ENCODE measurements around the gene JMJD6.
"Not testable (repeated sequence)": the region's sequence is repeated elsewhere in the genome, so short reads cannot be mapped to it uniquely, and the experiment has no call there.

JMJD6 gene

GRCh38 chr17:76700617-76701470 lies 25.6 kb downstream of the JMJD6 start:
- no peak for DNase-seq (ENCODE audit: extremely low read depth in 1 of 2, low read depth in 1 of 2)

GRCh38 chr17:76700270-76700616 lies 26.2 kb downstream of the JMJD6 start:
- no peak for DNase-seq (ENCODE audit: extremely low read depth in 1 of 2, low read depth in 1 of 2)

DNA sequence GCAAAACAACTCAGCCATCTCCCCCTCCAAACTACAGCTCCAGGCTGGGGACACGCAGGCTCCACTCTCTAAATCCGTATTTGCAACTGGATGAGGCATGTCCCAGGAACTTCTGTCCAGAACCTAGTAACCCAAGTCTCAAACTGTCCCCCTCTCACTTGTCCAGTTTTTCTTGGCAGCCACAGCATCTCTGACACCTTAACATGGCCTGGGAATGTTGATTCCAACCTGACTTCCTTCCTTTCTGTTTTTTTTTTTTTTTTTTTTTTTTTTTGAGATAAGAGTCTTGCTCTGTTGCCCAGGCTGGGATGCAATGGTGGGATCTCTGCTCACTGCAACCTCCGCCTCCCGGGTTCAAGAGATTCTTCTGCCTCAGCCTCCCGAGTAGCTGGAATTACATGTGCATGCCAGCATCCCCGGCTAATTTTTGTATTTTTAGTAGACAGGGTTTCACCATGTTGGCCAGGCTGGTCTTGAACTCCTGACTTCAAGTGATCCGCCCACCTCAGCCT lies 27.9 kb downstream of the JMJD6 start:
- not testable (repeated sequence) for DNase-seq (ENCODE audit: extremely low read depth in 1 of 2, low read depth in 1 of 2)

DNA sequence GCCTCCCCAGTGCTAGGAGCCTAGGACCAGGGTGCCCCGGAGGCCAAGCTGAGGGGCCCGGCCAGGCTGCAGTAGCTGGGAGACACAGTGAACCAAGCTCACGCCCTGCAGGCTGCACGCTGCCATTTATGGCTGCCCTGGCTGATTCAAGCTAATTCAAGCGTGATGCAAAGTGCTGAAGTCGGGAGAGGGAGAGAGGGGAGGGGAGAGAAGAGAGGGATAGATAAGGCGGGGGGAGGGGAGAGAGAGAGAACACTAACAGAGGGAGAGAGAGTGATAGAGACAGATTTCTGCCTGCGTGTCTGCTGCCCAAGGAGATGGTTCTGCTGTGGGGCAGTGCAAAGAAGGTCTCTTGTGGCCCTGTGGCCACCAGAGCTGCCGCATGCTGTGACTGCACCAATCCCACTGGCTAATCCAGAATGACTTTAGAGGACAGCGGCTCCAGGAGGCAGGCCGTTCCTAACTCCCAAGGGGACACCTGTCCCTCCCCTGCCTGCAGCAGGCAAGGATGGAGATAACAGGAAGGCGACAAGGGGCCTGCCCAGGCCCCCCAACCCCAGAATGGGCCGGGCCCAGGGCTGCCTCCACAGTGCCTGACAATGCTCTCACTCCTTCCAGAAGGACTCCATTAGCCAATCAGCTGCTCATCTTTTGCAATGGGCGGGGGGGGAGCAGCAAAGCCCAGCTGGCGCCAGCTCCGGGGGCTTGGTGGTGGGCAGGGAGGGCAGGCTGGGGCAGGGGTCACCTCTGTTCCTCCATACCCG lies 28.5 kb downstream of the JMJD6 start:
- DNase-seq (ENCODE audit: extremely low read depth in 1 of 2, low read depth in 1 of 2) = no peak

- no peak for DNase-seq (ENCODE audit: extremely low read depth in 1 of 2, low read depth in 1 of 2)
Observed at GRCh38 chr17:76696763-76697701, 29.4 kb downstream of the JMJD6 start.

- no peak for DNase-seq (ENCODE audit: extremely low read depth in 1 of 2, low read depth in 1 of 2)
Observed at GRCh38 chr17:76695059-76695831, 31.2 kb downstream of the JMJD6 start.

GRCh38 chr17:76691379-76692191 lies 34.8 kb downstream of the JMJD6 start:
- no peak for DNase-seq (ENCODE audit: extremely low read depth in 1 of 2, low read depth in 1 of 2)

DNA sequence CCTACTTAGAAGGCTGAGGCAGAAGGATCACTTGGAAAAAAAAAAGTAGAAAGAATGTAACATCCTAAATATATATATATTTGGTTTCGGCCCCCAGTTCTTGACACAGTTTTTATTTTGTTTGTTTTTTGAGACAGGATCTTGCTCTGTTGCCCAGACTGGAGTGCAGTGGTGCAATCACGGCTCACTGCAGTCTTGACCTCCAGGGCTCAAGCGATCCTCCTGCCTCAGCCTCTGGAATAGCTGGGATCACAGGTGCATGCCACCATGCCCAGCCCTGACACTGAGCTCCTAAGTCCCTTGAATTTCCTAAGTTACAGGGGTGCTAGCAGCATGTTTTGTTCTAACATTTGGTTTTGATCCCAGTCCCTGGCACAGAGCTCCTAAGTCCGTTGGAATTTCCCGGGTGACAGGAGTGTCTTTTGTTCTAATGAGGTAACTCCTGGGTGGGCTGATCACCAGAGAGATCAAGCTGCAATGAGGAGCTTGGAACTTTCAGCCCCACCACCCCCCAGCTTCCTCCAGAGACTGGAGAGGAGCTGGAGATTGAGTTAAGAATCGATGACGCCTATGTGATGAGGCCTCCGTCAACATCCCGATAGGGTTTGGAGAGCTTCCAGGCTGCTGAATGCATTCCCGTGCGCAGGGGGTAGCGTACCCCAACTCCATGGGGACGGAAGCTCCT lies 35.7 kb downstream of the JMJD6 start:
- no peak for DNase-seq (ENCODE audit: extremely low read depth in 1 of 2, low read depth in 1 of 2)

DNA sequence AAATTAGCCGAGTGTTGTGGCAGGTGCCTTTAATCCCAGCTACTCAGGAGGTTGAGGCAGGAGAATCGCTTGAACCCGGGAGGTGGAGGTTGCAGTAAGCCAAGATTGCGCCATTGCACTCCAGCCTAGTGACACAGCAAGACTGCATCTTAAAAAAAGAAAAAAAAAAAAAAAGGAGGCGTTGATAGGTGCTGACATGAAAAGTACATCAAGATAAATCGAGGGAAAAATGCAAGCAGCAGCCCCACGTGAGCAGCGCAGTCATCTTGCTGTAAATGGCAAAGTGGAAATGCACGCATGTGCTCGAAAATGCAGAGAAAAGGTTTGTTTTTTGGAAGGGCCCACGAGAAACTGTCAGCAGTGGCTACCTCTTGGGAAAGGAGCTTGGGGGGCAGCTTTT lies 36.5 kb downstream of the JMJD6 start:
- no peak for DNase-seq (ENCODE audit: extremely low read depth in 1 of 2, low read depth in 1 of 2)

DNA sequence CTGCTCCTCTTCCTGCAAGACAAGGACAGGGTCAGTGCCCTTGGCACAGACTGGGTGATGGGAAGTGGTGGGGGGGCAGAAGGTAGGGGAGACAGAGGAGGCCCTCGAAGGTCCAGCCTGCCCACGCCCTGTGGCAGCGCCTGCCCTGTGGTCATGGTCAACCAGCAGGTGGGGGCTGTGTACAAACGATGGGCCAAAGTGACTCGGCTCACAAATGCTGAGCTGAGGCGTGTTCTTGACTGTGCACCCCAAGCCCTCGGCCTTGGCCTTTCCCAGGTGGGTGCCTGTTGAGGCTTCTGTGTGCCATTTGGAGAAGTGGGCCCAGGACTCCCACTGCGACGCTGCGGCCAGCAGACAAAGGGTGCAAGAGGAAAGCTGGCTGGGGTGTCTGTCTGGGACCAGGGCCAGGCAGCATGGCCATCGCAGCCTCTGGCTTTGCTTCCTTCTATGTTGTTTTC lies 38.2 kb downstream of the JMJD6 start:
- DNase-seq (ENCODE audit: extremely low read depth in 1 of 2, low read depth in 1 of 2) = no peak

GRCh38 chr17:76687298-76688164 lies 38.9 kb downstream of the JMJD6 start:
- no peak for DNase-seq (ENCODE audit: extremely low read depth in 1 of 2, low read depth in 1 of 2)

DNA sequence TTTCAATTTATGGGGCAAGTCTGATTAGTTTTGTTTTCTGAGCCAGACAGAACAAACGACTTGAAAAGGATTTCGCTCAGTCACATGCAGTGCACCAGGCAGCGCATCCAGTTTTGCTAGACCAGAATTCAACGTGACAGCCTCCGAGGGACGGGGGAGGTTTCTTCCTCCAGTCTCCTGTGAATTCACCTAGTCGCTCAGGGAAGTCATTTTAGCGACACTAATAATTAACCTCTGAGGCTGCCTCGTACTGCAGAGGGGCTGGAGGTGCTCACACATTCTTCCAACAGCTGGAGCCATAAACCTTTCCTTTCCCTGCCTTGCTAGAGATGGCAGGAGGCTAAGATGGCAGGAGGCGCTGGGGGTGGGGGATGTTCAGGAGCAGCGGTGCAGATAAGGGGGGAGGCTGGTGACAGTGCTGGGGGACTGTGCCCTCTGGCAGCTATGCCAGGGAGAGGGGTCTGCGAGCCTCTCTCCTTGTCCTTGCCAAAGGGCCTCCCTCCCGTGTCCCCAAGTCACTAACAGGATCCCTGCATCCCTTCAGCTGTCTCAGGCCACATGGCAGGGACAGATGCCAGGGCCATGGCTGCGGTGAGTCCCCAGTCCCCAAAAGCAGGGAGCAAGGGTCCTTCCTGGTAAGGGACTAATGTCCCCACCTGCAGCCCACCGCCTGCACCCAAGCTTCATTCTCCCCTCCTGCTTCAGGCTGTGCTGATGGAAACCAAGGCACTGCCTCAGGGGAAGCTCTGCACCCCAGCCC lies 39.7 kb downstream of the JMJD6 start:
- no peak for DNase-seq (ENCODE audit: extremely low read depth in 1 of 2, low read depth in 1 of 2)

GRCh38 chr17:76685846-76686245 lies 40.6 kb downstream of the JMJD6 start:
- DNase-seq (ENCODE audit: extremely low read depth in 1 of 2, low read depth in 1 of 2) = no peak

DNA sequence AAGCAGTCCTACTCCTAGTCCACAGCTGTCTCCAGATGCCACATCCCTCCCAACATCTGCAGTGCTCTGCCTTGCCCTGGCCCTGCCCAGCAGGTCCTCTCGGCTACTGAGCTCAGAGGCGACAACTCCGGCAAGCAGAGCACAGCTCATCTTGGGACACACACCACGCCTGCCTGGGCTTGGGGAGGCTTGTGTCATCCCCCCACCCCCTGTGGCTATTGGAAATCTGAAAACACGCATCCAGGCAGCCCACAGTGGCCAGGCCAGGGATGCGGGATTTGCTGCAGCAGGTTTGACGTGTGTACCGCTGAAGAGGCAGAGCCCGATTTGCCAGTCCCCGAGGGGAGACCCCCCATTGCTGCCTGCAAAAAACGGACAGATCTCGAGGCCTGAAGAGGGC lies 41.0 kb downstream of the JMJD6 start:
- DNase-seq (ENCODE audit: extremely low read depth in 1 of 2, low read depth in 1 of 2) = no peak

DNA sequence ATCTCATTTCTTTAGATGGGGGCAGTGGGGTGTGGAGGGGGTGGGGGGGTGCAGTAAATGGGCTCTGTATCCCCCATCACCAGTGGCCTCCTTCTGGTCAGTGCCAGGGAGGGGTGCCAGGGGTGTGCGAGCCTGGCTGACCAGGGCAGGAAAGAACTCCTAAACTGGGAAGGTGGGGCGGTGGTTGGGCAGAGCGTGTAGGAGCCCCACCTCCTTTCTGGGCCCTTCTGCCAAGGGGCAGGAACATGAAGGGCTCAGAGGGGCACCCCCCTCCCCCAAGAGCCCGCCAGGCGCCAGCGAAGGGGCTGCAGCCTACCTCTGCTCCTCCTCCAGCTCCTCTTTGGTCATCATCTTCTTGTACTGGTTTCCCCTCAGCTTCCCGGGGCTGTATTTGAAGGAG lies 41.6 kb downstream of the JMJD6 start:
- no peak for DNase-seq (ENCODE audit: extremely low read depth in 1 of 2, low read depth in 1 of 2)

DNA sequence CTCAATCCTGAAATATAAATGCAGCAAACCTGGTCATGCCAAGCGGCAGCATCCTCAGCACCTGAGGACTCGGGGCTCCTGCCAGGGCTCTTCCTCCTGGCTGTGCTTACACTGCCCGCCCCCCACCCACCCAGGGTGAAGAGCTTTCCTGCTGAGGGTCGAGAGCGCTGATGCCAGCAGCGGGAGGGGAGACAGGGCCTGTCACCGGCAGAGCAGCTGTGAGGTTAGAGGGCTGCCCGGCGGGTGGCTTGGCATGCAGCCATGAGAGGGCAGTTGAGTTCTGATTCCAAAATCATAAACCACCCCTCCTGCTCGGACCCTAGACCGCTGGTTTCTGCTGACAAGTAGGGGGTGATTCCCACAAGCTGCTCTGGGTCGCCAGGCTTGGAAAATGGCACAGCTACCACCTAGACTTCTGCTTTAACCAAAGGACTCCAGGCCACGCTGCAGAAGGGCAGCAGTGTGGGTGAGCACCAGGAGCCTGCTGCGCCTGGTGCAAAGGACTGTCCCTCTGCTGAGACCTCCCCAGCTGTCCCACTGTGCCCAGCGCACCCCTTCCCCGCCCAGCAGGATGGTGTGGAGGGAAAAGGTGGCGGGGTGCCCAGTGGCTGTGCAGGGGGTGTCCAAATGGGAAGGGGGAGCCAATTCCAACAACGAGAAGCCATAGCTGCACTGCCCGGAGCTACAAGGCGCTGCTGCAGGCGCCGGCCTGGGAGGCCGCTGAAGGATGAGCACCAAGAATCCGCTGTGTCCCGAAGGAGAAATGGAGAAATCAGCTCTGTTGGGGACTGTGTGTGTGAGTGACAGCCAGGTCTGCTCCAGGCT lies 42.3 kb downstream of the JMJD6 start:
- no peak for DNase-seq (ENCODE audit: extremely low read depth in 1 of 2, low read depth in 1 of 2)

Data from activated CD8-positive, alpha-beta memory T cell treated with anti-CD3 and anti-CD28 coated beads for 1 hour (primary cell).